ENCODE data around the gene THTPA.

GRCh38 chr14:23513818-23514643, 42.0 kb upstream of the THTPA start:
- TF ChIP-seq POLR2A (IDR thresholded peaks at IDR 0.05) = no peak
- no peak for TF ChIP-seq CTCF (IDR thresholded peaks at IDR 0.05)
- TF ChIP-seq EP300 (IDR thresholded peaks at IDR 0.05) = no peak
